Thyroid gland (tissue), 4 donors: Measurements from ENCODE around the gene RAB6A.

ENCODE experiments used
- POLR2A ChIP-seq, 2 donors: fragments of 450-650 bp; IDR thresholded peaks; one replicate each; pipeline ENCODE4 v1.6.1; 2017; ENCODE audit warnings: antibody characterized with exemption in 2 of 2, mild to moderate bottlenecking in 2 of 2, moderate library complexity in 1 of 2
- TF ChIP-seq, protein P1 (sequence below), 6 experiments: fragments of 200-600 bp in 3 of 6; fragments of 450-650 bp in 3 of 6; sonication (generic) in 3 of 6; IDR thresholded peaks; one replicate each; pipeline ENCODE4 v1.5.1; 2016 to 2019; ENCODE audit warnings: antibody characterized with exemption in 6 of 6, mild to moderate bottlenecking in 2 of 6, inconsistent platforms in 1 of 6, moderate library complexity in 1 of 6

DNA sequence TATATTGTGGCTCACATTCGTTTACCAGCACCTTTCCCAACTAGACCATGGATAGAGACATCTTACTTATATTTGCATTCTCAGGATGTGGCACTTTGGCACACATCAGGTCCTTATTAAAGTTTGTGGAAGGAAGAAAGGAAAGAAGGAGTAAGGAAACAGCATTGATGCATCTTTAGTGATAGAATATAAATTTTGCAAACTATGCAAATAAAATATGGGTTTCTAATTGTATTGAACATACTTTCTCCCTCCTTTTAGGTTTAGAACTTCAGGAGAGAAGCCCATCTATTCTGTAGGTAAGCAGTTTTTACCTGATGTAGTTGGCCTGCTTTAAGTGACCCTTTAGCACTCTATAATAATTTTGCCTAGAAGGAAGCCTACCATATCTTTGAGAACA lies 47.2 kb upstream of the RAB6A start:
- TF ChIP-seq, protein P1, sequence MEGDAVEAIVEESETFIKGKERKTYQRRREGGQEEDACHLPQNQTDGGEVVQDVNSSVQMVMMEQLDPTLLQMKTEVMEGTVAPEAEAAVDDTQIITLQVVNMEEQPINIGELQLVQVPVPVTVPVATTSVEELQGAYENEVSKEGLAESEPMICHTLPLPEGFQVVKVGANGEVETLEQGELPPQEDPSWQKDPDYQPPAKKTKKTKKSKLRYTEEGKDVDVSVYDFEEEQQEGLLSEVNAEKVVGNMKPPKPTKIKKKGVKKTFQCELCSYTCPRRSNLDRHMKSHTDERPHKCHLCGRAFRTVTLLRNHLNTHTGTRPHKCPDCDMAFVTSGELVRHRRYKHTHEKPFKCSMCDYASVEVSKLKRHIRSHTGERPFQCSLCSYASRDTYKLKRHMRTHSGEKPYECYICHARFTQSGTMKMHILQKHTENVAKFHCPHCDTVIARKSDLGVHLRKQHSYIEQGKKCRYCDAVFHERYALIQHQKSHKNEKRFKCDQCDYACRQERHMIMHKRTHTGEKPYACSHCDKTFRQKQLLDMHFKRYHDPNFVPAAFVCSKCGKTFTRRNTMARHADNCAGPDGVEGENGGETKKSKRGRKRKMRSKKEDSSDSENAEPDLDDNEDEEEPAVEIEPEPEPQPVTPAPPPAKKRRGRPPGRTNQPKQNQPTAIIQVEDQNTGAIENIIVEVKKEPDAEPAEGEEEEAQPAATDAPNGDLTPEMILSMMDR (IDR thresholded peaks at IDR 0.05): no peak
- no peak for TF ChIP-seq POLR2A (IDR thresholded peaks at IDR 0.05)
